ENCODE results near the gene RELL1.

Gene RELL1

DNA sequence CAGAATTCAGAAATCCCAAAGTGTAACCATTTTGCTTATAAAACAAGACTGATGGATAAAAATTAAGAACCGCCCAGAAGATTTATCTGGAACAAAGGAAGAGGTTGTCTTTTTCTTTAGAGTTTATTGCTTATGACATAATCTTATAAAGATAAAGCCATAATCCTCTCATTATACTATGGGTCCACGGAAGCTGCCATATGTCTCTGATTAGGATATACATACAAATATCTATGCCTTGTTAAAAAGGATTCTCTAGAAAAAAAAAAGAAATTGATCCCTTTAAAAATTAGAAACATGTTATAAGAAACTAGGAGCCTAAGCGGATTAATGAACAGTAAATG, 70.5 kb downstream of the RELL1 start:
- no peak overlapping the region for H2BK5ac ChIP-seq (ENCODE audit: low read depth, low read length, poor library complexity, severe bottlenecking)
- H2BK120ac ChIP-seq (ENCODE audit: low read depth, low read length), result no peak overlapping the region
- peaks cover 0 to 4% of the 10 kb centered on the region in 2 experiments for H3K36me3 ChIP-seq (ENCODE audit: control insufficient read depth in 1 of 2, insufficient read depth in 2 of 2, low read depth in 1 of 2, low read length in 2 of 2)
- H4K8ac ChIP-seq (ENCODE audit: low read length), result no peak overlapping the region
- H4K91ac ChIP-seq (ENCODE audit: low read length), result no peak overlapping the region
- H3K4me1 ChIP-seq (ENCODE audit: control insufficient read depth, insufficient read depth, low read depth, low read length), result no peaks in the 10 kb centered on the region
- H3K27me3 ChIP-seq (ENCODE audit: control insufficient read depth in 1 of 2, insufficient read depth in 1 of 2, low read length in 2 of 2), result no peaks in the 10 kb centered on the region
- no peak overlapping the region for H2AK5ac ChIP-seq (ENCODE audit: low read length, severe bottlenecking)
- H3K18ac ChIP-seq (ENCODE audit: low read depth in 1 of 2, low read length in 2 of 2), result no peak overlapping the region
- no peak overlapping the region for H2BK12ac ChIP-seq (ENCODE audit: low read length in 2 of 2)
- H3K79me1 ChIP-seq (replicated peaks; ENCODE audit: low read length, poor library complexity, severe bottlenecking), result peaks cover 5% of the 10 kb centered on the region
- H3K9ac ChIP-seq (ENCODE audit: low read length), result no peak overlapping the region
- no peaks in the 10 kb centered on the region for H3K9me3 ChIP-seq (ENCODE audit: control insufficient read depth, low read length)
- no CpG with 5 or more reads among the region's 3 CpGs for WGBS
- no peak for DNase-seq
- no peak overlapping the region for H3K14ac ChIP-seq (ENCODE audit: low read length in 2 of 2)
- no peak overlapping the region for H2BK15ac ChIP-seq (ENCODE audit: low read depth, poor library complexity, severe bottlenecking)
- H3K27ac ChIP-seq (ENCODE audit: low read length, poor library complexity, severe bottlenecking), result no peak overlapping the region
- no peak overlapping the region for H3K4ac ChIP-seq (ENCODE audit: low read depth in 1 of 2, low read length in 2 of 2)
- H3K4me2 ChIP-seq (ENCODE audit: low read length, poor library complexity, severe bottlenecking), result no peak overlapping the region
- H3K23ac ChIP-seq (ENCODE audit: low read length in 2 of 2), result no peak overlapping the region
- no peak overlapping the region for H2AFZ ChIP-seq (ENCODE audit: low read depth, low read length)
- H3K4me3 ChIP-seq (ENCODE audit: insufficient read depth in 1 of 2, low read depth in 1 of 2, low read length in 2 of 2), result no peak overlapping the region

GRCh38 chr4:37615059-37615719, 71.0 kb downstream of the RELL1 start:
- H2BK15ac ChIP-seq (ENCODE audit: low read depth, poor library complexity, severe bottlenecking), result no peak overlapping the region
- no peak overlapping the region for H2AK5ac ChIP-seq (ENCODE audit: low read length, severe bottlenecking)
- no peaks in the 10 kb centered on the region for H3K9me3 ChIP-seq (ENCODE audit: control insufficient read depth, low read length)
- H4K8ac ChIP-seq (ENCODE audit: low read length), result peak overlapping the region; percentile 54
- no peak overlapping the region for H4K91ac ChIP-seq (ENCODE audit: low read length)
- no peak overlapping the region for H3K23ac ChIP-seq (ENCODE audit: low read length in 2 of 2)
- no peak overlapping the region for H2BK120ac ChIP-seq (ENCODE audit: low read depth, low read length)
- H3K27ac ChIP-seq (ENCODE audit: low read length, poor library complexity, severe bottlenecking), result no peak overlapping the region
- H3K27me3 ChIP-seq (ENCODE audit: control insufficient read depth in 1 of 2, insufficient read depth in 1 of 2, low read length in 2 of 2), result no peaks in the 10 kb centered on the region
- no peak overlapping the region for H3K4ac ChIP-seq (ENCODE audit: low read depth in 1 of 2, low read length in 2 of 2)
- WGBS, result 90% methylated on average over 4 of the region's 5 CpGs
- H2BK5ac ChIP-seq (ENCODE audit: low read depth, low read length, poor library complexity, severe bottlenecking), result no peak overlapping the region
- no peak overlapping the region for H2AFZ ChIP-seq (ENCODE audit: low read depth, low read length)
- H3K18ac ChIP-seq (ENCODE audit: low read depth in 1 of 2, low read length in 2 of 2), result no peak overlapping the region
- no peak overlapping the region for H2BK12ac ChIP-seq (ENCODE audit: low read length in 2 of 2)
- H3K4me1 ChIP-seq (ENCODE audit: control insufficient read depth, insufficient read depth, low read depth, low read length), result no peaks in the 10 kb centered on the region
- DNase-seq, result no peak
- no peak overlapping the region for H3K4me2 ChIP-seq (ENCODE audit: low read length, poor library complexity, severe bottlenecking)
- peaks cover 5% of the 10 kb centered on the region for H3K79me1 ChIP-seq (replicated peaks; ENCODE audit: low read length, poor library complexity, severe bottlenecking)
- H3K14ac ChIP-seq (ENCODE audit: low read length in 2 of 2), result no peak overlapping the region
- no peak overlapping the region for H3K4me3 ChIP-seq (ENCODE audit: insufficient read depth in 1 of 2, low read depth in 1 of 2, low read length in 2 of 2)
- H3K36me3 ChIP-seq (ENCODE audit: control insufficient read depth in 1 of 2, insufficient read depth in 2 of 2, low read depth in 1 of 2, low read length in 2 of 2), result peaks cover 0 to 4% of the 10 kb centered on the region in 2 experiments
- no peak overlapping the region for H3K9ac ChIP-seq (ENCODE audit: low read length)

DNA sequence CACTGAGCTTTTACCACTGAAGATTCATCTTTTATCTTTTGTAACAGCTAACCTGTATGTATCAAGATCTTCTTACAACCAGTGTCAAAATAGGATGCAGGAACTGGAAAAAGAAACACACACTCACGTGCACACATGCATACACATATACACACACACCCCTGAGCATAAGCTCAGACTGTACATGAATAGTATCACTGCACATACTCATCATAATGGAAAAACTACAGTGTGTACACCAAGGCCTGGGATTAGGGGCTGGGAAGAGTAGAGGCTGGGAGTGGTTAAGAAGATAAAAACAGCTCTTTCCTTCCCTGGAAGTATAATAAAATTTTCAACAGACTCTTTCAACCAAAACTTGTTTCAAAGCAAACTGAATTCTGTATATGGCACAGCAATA, 73.4 kb downstream of the RELL1 start:
- Histone ChIP-seq H3K79me1 (replicated peaks; ENCODE audit: low read length, poor library complexity, severe bottlenecking) (peaks cover 5% of the 10 kb centered on the region), H3K4me2 (ENCODE audit: low read length, poor library complexity, severe bottlenecking) (no peak overlapping the region), H3K4ac (ENCODE audit: low read depth in 1 of 2, low read length in 2 of 2) (no peak overlapping the region), H3K27ac (ENCODE audit: low read length, poor library complexity, severe bottlenecking) (no peak overlapping the region), H4K91ac (ENCODE audit: low read length) (no peak overlapping the region), H3K14ac (ENCODE audit: low read length in 2 of 2) (no peak overlapping the region), H2AK5ac (ENCODE audit: low read length, severe bottlenecking) (no peak overlapping the region), H2BK15ac (ENCODE audit: low read depth, poor library complexity, severe bottlenecking) (no peak overlapping the region), H3K27me3 (ENCODE audit: control insufficient read depth in 1 of 2, insufficient read depth in 1 of 2, low read length in 2 of 2) (no peaks in the 10 kb centered on the region), H3K9me3 (ENCODE audit: control insufficient read depth, low read length) (peaks cover 5% of the 10 kb centered on the region), H4K8ac (ENCODE audit: low read length) (no peak overlapping the region), H3K18ac (ENCODE audit: low read depth in 1 of 2, low read length in 2 of 2) (no peak overlapping the region), H2BK120ac (ENCODE audit: low read depth, low read length) (no peak overlapping the region), H3K4me1 (ENCODE audit: control insufficient read depth, insufficient read depth, low read depth, low read length) (no peaks in the 10 kb centered on the region), H2BK5ac (ENCODE audit: low read depth, low read length, poor library complexity, severe bottlenecking) (no peak overlapping the region), H2BK12ac (ENCODE audit: low read length in 2 of 2) (no peak overlapping the region), H3K4me3 (ENCODE audit: insufficient read depth in 1 of 2, low read depth in 1 of 2, low read length in 2 of 2) (no peak overlapping the region), H2AFZ (ENCODE audit: low read depth, low read length) (no peak overlapping the region), H3K9ac (ENCODE audit: low read length) (no peak overlapping the region), H3K36me3 (ENCODE audit: control insufficient read depth in 1 of 2, insufficient read depth in 2 of 2, low read depth in 1 of 2, low read length in 2 of 2) (peaks cover 0 to 4% of the 10 kb centered on the region in 2 experiments), H3K23ac (ENCODE audit: low read length in 2 of 2) (no peak overlapping the region)
- no peak for DNase-seq
- WGBS, result 0% methylated on average over 1 of the region's 1 CpG

DNA sequence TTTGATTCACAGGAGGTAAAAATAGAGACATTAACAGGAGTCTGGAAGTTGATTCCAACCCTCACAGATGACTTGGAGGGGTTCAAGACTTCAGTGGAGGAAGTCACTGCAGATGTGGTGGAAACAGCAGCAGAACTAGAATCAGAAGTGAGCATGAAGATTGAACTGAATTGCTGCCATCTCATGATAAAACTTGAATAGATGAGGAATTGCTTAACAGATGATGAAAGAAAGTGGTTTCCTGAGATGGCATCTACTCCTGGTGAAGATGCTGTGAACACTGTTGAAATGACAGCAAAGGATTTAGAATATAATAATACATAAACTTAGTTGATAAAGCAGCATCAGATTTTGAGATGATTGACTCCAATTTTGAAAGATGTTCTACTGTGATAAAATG, 76.5 kb downstream of the RELL1 start:
- Histone ChIP-seq H3K4ac (ENCODE audit: low read depth in 1 of 2, low read length in 2 of 2) (no peak overlapping the region), H2BK12ac (ENCODE audit: low read length in 2 of 2) (no peak overlapping the region), H2AFZ (ENCODE audit: low read depth, low read length) (no peak overlapping the region), H2BK120ac (ENCODE audit: low read depth, low read length) (no peak overlapping the region), H3K4me2 (ENCODE audit: low read length, poor library complexity, severe bottlenecking) (no peak overlapping the region), H3K36me3 (ENCODE audit: control insufficient read depth in 1 of 2, insufficient read depth in 2 of 2, low read depth in 1 of 2, low read length in 2 of 2) (peaks cover 0 to 4% of the 10 kb centered on the region in 2 experiments), H4K91ac (ENCODE audit: low read length) (no peak overlapping the region), H3K9ac (ENCODE audit: low read length) (no peak overlapping the region), H2BK15ac (ENCODE audit: low read depth, poor library complexity, severe bottlenecking) (no peak overlapping the region), H3K23ac (ENCODE audit: low read length in 2 of 2) (no peak overlapping the region), H3K18ac (ENCODE audit: low read depth in 1 of 2, low read length in 2 of 2) (no peak overlapping the region), H4K8ac (ENCODE audit: low read length) (no peak overlapping the region), H2BK5ac (ENCODE audit: low read depth, low read length, poor library complexity, severe bottlenecking) (no peak overlapping the region), H2AK5ac (ENCODE audit: low read length, severe bottlenecking) (no peak overlapping the region), H3K9me3 (ENCODE audit: control insufficient read depth, low read length) (peaks cover 5% of the 10 kb centered on the region), H3K27me3 (ENCODE audit: control insufficient read depth in 1 of 2, insufficient read depth in 1 of 2, low read length in 2 of 2) (no peaks in the 10 kb centered on the region), H3K4me3 (ENCODE audit: insufficient read depth in 1 of 2, low read depth in 1 of 2, low read length in 2 of 2) (no peak overlapping the region), H3K14ac (ENCODE audit: low read length in 2 of 2) (no peak overlapping the region), H3K27ac (ENCODE audit: low read length, poor library complexity, severe bottlenecking) (no peak overlapping the region), H3K79me1 (replicated peaks; ENCODE audit: low read length, poor library complexity, severe bottlenecking) (peaks cover under 1% of the 10 kb centered on the region), H3K4me1 (ENCODE audit: control insufficient read depth, insufficient read depth, low read depth, low read length) (no peaks in the 10 kb centered on the region)
- no peak for DNase-seq
